Activated CD8-positive, alpha-beta memory T cell treated with anti-CD3 and anti-CD28 coated beads, Interleukin-2, amount 50 U/mL, for 24 hours (primary cell): ENCODE data around the gene CBX4.

Experiments
- DNase-seq: peaks from one replicate; pipeline ENCODE4 v3.0.0-alpha.2; 2020; ENCODE audit errors: extremely low read depth

CBX4 gene

GRCh38 chr17:79829457-79829856 lies 9.8 kb downstream of the CBX4 start:
- no peak for DNase-seq

GRCh38 chr17:79829004-79829403 lies 10.2 kb downstream of the CBX4 start:
- no peak for DNase-seq

- DNase-seq: no peak
Observed at GRCh38 chr17:79826841-79827578, 12.2 kb downstream of the CBX4 start.

GRCh38 chr17:79826204-79826680 lies 13.0 kb downstream of the CBX4 start:
- no peak for DNase-seq

DNA sequence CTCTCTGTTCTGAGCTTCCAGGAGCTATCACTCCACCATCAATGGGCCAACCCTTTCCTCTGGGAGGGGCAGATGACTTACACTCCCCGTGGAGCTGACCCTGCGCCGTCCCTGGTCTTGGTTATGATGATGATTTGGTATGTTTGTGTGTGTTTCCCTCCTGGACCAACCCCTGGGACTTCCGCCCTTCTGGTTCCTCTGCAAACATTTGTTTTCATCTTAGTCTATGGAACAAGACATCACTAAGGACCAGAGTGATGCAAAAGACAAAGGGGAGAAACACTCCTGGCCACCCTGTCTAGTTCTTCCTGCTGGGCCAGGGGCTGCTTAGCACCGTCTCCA lies 13.7 kb downstream of the CBX4 start:
- DNase-seq: no peak

- no peak for DNase-seq
Observed at GRCh38 chr17:79824893-79825579, 14.2 kb downstream of the CBX4 start.

DNA sequence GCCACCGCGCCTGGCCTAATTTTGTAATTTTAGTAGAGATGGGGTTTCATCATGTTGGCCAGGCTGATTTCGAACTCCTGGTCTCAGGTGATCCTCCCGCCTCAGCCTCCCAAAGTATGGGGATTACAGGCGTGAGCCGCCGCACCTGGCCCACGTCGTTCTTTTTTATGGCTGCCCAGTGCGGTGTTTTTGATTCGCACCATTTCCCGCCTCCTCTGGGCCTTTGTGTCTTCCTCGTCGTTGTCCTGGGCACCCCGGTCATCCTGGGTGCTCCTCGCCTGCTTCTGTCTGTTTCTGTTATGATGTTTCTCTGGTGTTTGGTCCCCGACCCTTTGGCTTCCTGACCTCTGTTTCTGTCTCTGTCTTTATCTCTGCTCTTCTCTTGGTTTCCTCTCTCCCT lies 15.0 kb downstream of the CBX4 start:
- DNase-seq: no peak

DNA sequence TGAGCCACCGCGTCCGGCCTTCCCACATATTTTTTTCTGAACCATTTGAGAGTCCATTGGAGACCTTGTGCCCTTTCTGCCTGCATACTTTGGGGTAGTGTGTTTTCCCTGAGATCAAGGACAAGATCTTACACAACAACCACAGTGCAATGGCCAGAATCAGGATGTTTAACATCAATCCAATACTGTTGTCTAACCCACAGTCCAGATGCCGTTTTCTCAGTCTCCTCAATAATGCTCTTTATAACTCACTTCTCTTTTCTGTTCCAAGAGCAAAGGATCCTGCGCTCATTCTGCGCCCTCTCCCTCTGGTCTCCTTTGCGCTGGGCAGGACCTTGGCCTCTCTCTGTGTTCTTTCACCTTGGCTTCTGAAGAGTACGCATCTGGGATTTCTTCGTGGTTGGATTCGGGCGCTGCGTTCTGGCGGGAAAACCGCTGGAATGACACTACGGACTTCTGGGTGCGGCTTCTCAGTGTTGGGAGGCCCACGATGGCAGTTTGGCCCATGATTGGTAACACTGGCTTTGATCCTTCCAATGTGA lies 16.6 kb downstream of the CBX4 start:
- DNase-seq: no peak

GRCh38 chr17:79821331-79822095 lies 17.7 kb downstream of the CBX4 start:
- no peak for DNase-seq

DNA sequence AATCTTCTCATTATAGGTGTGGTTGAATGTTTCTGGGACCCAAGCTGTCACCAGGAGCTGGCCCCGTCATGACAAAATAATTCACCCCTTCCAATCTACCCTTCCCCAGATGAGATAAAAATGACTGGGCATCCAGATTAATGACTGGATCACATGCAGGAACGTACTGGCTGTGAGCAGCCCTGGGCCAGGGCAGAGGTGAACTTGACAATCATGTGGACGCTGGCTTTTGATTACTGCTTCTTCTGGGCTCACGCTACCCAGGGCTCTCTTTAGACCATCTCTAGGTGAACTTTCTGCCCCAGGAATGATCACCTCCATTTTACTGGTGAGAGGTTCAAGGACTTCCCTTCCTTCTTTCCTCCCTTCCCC lies 18.3 kb downstream of the CBX4 start:
- no peak for DNase-seq

DNA sequence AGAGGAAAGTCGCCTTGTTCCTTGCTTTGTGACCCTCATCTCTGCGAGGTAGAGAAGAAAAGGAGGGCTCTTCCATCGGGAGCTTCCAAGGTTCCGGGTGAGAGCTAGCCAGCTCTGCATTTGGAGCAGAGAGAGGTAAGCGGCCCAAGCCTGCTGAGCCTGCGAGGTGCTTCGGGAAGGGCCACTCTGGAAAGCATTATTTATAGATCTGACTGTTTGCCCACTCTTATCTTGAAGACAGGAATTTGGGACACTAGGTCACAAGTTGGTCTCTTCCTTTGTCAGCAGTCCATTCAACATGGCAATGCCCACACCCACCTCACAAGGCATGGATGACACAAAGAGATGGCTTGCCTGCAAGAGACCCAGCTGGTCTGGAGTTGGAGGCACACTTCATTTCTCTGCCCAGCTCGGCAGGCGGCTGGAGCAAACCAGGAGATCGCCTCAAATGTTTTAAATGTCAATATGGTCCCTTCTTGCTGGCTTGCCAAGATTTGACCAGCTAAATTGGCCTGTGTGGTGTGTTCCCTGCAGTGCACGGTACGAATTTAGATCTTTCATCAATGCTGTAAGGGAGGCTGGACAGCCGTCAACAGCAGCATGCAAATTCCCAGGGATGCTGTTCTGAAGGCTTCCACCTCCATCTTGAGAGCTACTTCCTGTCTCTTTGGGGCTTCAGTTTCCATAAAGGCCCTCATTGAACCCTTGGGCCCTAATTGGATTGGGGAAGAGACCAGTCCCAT lies 19.5 kb downstream of the CBX4 start:
- no peak for DNase-seq

- no peak for DNase-seq
Observed at GRCh38 chr17:79819085-79819484, 20.2 kb downstream of the CBX4 start.

DNA sequence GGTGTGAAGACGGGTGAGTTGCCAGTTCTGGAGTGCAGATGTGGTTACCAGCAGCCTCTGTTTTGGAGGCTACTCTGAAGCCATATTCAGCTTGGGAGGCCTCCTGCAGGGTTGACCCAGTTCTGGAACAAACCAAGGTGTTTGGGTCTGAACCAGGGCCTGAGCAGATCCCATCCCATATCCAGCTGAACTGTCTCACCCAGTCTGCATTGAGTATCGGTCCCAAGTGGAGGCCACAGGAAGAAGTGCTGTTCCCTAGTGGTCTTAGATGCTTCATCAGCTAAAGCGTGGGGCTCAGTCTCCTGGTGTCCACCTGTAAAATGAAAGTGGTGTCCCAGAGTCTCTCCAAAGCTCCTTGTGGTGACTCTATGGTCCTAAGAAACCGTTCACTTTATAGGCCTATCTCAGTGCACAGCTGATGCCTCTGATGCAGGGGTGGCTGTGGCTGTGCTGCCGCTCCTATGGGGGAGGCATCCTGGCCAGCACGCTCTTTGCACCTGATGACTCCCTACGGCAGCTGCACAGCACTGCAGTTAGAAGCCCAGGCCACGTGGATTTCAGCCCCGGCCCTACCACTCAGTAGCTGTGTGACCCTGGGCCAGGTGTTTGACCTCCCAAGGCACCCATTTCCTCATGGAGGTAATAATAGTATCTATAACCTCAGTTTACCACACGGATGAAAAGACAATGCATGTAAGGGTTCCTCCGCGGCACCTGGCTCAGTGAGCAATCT lies 21.0 kb downstream of the CBX4 start:
- DNase-seq: no peak

- DNase-seq: no peak
Observed at GRCh38 chr17:79815836-79816461, 23.3 kb downstream of the CBX4 start.

DNA sequence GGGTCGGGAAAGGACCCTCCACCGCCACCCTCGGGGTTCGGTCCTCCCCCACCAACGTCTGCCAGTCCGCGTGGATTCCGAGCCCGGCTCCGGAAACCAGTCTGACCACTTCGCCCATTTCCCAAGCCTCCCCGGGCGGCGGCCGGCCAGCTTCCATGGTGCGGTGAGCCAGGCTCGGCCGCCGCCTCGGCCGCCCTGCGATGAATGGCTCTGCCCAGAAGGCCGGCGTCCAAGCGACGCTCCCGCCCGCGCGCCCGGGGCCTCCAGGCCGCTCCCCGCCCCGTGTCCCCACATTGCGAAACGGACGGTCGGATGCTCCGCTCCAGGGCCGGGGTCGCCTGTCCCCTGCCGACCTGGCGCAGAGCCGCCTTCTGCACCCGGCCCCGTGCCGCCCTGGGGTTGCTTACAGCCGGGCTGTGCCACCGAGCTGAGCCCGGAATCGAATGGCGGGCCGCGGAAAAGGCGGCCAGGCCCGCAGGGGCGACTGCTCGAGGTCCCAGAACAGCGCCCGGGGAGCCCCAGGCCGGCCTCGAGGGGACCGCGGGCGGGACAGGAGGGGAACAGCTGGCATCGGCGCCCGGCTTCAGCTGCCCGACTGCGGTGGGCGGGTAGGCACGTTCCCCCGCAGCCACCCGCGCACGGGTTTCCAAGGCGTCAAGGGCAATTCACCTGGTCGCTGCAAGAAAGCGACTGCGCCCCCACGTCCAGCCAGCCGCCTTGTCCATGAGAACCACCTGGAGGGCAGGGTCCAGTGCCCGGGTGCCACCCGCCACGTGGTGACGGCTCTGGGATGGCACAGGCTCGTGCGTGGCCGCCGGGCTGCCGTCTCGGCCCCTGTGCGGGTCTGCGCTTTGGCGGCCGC lies 24.0 kb downstream of the CBX4 start:
- DNase-seq: no peak

DNA sequence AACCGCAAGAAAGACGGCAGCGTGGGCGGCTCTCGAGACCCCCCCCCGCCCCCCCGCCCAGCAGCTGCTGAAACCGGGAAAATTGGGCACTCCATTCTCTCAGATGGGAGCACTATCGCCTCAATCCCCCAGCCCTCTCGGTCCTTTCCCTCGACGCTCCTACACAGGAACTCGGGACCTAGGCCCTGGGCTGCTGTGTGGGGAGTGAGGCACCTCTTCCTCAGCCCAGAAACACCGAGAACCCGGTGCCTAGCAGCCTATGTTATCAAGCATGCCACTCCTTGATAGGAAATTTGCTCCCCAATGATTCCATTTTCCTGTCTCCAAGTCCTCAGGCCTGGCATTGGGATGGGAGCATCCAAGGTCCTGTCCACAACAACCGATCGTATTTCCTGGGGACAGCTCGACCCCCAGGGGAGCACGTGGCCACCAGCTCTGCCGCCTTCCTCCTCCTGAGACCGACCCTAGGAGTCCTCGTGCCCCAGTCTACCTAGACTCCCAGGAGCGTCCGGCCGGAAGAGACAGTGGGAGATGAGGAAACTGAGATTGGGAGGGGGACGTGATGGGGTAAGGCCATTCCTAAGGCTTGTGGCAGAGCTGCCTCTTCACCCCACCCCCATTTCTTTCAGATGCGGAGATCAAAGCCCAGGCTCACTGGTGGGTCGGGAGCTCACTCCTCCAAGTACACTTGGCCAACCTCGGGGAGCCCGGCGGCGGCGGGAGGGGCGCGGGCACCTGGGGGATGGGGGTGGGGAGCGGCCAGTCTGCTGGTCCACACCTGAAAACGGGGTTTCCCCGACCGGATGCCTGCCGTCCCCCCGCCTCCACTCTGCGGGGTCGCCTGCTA lies 24.9 kb downstream of the CBX4 start:
- no peak for DNase-seq

DNA sequence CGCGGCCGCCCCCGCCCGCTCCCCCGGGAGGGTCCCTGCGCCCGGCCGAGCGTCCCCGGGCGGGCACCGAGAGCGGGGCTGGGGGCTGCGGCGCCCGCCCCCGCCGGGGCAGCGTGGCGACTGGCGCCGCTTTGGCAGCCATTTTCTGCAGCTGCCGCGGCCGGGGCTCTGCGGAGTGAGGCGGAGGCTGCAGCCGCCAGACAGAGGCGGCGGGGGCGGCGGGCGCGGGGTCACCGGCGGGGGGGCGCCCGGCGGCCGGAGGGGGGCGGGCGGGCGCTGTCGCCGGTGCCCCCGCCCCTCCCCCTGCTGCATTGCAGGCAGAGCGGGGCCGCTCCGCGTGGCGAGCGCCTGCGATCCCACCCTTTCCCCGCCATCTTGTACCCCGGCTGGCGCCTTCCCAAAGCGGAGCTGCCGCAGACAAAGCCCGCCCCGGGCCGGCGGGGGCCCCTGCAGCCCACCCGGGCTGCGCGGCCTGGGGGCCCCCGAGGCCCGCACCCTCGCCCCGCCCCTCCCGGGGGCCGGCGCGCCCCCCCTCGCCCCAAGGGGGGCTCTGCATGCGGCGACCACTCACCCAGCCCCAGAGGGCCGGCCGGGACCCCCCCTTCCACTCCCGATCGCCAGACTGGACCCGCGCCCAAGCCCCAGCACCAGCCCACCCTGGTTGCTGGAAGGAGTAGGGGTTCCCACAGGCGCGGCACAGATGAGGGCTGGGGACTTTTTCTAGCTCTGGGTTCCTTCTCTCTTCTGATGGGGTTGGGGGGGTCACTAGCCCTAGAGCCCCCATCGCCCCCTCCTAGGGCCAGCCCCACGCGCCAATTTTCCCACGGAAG lies 25.7 kb downstream of the CBX4 start:
- DNase-seq: no peak
